K562 (cell line): Measurements from ENCODE around the gene HSD11B1L. TPM values are rescaled to one million over a fixed set of nuclear protein-coding genes. Genes with fewer than 3 reads are reported as not detected.

Source experiments
- CCAR2 ChIP-seq: fragments of 200-400 bp; formaldehyde crosslinking; IDR thresholded peaks from 2 replicates; pipeline ENCODE4 v1.6.1; 2017; ENCODE audit warnings: mild to moderate bottlenecking, low read depth, low read length
- CSDE1 ChIP-seq, 2 experiments: fragments of 450-650 bp; IDR thresholded peaks; 2 replicates each; pipeline ENCODE4 v1.6.1; 2016; ENCODE audit warnings: mild to moderate bottlenecking in 1 of 2
- ESRRA ChIP-seq: fragments of 450-650 bp; IDR thresholded peaks from 2 replicates; pipeline ENCODE4 v1.6.1; 2014; ENCODE audit warnings: low read depth, mild to moderate bottlenecking, moderate library complexity, borderline replicate concordance
- HMG20B ChIP-seq: fragments of 250-450 bp; sonication (Bioruptor Pico); IDR thresholded peaks from 2 replicates; pipeline ENCODE4 v1.5.0; 2021; ENCODE audit warnings: mild to moderate bottlenecking
- MAFF ChIP-seq: IDR thresholded peaks from 2 replicates; pipeline ENCODE4 v1.6.1; 2012; ENCODE audit warnings: low read length, improper control_type of control experiment
- PHF20 ChIP-seq: fragments of 450-650 bp; IDR thresholded peaks from 2 replicates; pipeline ENCODE4 v1.6.1; 2018; ENCODE audit not compliant: partially characterized antibody
- RBM25 ChIP-seq: fragments of 200-400 bp; formaldehyde crosslinking; IDR thresholded peaks from 2 replicates; pipeline ENCODE4 v1.6.1; 2018; ENCODE audit warnings: low read length, low read depth, moderate library complexity; ENCODE audit not compliant: severe bottlenecking
- SRSF9 ChIP-seq: fragments of 200-400 bp; formaldehyde crosslinking; IDR thresholded peaks from 2 replicates; pipeline ENCODE4 v1.6.1; 2017; ENCODE audit warnings: low read depth, low read length, borderline replicate concordance
- TSC22D4 ChIP-seq: fragments of 450-650 bp; IDR thresholded peaks from 2 replicates; pipeline ENCODE4 v1.6.1; 2016; ENCODE audit warnings: missing genetic modification characterization, missing biosample characterization, control low read depth
- ZBTB17 ChIP-seq: fragments of 450-650 bp; formaldehyde crosslinking; IDR thresholded peaks from 2 replicates; pipeline ENCODE4 v1.4.0; 2020; ENCODE audit warnings: mild to moderate bottlenecking
- ZNF197 ChIP-seq: fragments of 200-800 bp; sonication (Bioruptor generic); IDR thresholded peaks from 2 replicates; pipeline ENCODE4 v1.6.1; 2016; ENCODE audit warnings: low read depth, missing genetic modification characterization, missing compliant biosample characterization
- ZNF696 ChIP-seq: fragments of 250-450 bp; sonication (Bioruptor Pico); conservative IDR thresholded peaks from 2 replicates; pipeline ENCODE4 v1.4.0; 2020; ENCODE audit warnings: mild to moderate bottlenecking, moderate library complexity
- polyA plus RNA-seq, 8 experiments: library from polyadenylated mRNA; depleted of rRNA in 4 of 8; stranded (reverse) in 5 of 8; unstranded in 3 of 8; fragments of >200 nt; fragmentation: Nextera tagmentation in 2 of 8; fragmentation: Illumina TruSeq in 1 of 8; extraction: Ambion mirVana in 2 of 8; extraction: Trizol in 1 of 8; gene quantifications; 2 replicates each; pipeline versions ENCODE4 v1.2.1 to v1.2.3, GENCODE V29; 2011 to 2014; ENCODE audit warnings: inconsistent platforms in 1 of 8, missing spikeins in 1 of 8
- total RNA-seq, 7 experiments: library from RNA; depleted of rRNA in 6 of 7; stranded (reverse); fragments of >200 nt in 6 of 7; fragmentation: Illumina TruSeq in 2 of 7; extraction: Trizol in 2 of 7; gene quantifications; 2 replicates each; pipeline versions ENCODE4 v1.2.1 to v1.2.3, GENCODE V29; 2011 to 2021; ENCODE audit warnings: low replicate concordance in 1 of 7
- TF ChIP-seq, protein P1 (sequence below), 2 experiments: fragments of 450-650 bp; formaldehyde crosslinking in 1 of 2; IDR thresholded peaks; 2 replicates each; pipeline versions ENCODE4 v1.4.0 to v1.6.1; 2014 to 2020; ENCODE audit warnings: mild to moderate bottlenecking in 2 of 2, borderline replicate concordance in 1 of 2, low read depth in 1 of 2
- TF ChIP-seq, protein P2 (sequence below): fragments of 450-650 bp; IDR thresholded peaks from 2 replicates; pipeline ENCODE4 v1.6.1; 2016; ENCODE audit warnings: antibody characterized with exemption
- TF ChIP-seq, protein P3 (sequence below): IDR thresholded peaks from 2 replicates; pipeline ENCODE4 v1.6.1; 2011; ENCODE audit warnings: borderline replicate concordance, low read depth, mild to moderate bottlenecking, moderate library complexity, low read length; ENCODE audit not compliant: insufficient read depth, poor library complexity, severe bottlenecking

The HSD11B1L gene
- total and polyA plus RNA-seq, 9 of the 15 experiments (the other 6 are each of a cell fraction or from before 2014, with no cell fraction given) = 0.31 to 7.7 (median 2.3) TPM

DNA sequence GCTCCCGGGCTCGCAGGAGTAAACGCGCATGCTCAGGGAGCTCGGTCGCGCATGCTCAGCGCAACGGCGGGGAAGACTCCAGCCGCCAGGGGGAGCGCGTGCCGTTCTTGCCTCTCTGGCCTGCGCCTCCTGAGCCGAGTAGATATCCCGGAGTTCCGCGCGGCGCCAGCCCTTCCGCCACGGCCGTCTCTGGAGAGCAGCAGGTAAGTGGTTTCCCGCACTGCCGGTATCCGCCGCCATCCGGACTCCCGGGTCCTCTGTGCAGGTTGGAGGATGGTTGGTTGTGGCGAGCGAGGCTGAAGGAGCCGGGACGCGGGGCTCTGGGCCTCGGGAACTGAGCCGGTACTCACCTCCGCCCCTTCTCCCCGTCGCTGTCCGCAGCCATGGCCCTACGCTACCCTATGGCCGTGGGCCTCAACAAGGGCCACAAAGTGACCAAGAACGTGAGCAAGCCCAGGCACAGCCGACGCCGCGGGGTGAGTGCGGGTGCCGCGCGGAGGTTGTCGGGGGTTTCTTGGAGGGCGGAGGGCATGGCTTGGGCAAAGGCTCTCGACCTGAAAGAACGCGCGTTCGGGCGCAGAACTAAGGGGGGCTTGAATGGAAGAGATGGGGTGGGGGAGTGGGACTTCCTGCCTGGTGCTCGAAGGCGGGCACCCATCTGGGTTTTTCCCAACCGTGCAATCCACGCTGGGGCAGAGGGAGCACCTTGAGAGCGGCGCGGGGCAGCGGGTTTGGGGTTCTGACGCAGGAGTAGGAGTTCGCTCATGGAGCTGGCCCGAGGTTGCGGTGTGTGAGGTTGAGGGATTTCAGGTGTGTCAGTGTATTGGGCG, 9.5 kb downstream of the HSD11B1L start, which contains the start of gene RPL36 (continued):
- TF ChIP-seq, protein P1, sequence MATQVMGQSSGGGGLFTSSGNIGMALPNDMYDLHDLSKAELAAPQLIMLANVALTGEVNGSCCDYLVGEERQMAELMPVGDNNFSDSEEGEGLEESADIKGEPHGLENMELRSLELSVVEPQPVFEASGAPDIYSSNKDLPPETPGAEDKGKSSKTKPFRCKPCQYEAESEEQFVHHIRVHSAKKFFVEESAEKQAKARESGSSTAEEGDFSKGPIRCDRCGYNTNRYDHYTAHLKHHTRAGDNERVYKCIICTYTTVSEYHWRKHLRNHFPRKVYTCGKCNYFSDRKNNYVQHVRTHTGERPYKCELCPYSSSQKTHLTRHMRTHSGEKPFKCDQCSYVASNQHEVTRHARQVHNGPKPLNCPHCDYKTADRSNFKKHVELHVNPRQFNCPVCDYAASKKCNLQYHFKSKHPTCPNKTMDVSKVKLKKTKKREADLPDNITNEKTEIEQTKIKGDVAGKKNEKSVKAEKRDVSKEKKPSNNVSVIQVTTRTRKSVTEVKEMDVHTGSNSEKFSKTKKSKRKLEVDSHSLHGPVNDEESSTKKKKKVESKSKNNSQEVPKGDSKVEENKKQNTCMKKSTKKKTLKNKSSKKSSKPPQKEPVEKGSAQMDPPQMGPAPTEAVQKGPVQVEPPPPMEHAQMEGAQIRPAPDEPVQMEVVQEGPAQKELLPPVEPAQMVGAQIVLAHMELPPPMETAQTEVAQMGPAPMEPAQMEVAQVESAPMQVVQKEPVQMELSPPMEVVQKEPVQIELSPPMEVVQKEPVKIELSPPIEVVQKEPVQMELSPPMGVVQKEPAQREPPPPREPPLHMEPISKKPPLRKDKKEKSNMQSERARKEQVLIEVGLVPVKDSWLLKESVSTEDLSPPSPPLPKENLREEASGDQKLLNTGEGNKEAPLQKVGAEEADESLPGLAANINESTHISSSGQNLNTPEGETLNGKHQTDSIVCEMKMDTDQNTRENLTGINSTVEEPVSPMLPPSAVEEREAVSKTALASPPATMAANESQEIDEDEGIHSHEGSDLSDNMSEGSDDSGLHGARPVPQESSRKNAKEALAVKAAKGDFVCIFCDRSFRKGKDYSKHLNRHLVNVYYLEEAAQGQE (IDR thresholded peaks at IDR 0.05; ENCODE audit: borderline replicate concordance) = no peak; the same call in 1 of the 2 replicates
- TF ChIP-seq, protein P1 (CRISPR knock-in tag; IDR thresholded peaks at IDR 0.05; ENCODE audit: low read depth) = peak; percentile 80
- TF ChIP-seq CCAR2 (no peak), CSDE1 (IDR thresholded peaks at IDR 0.05) (no peak), ZBTB17 (CRISPR knock-in tag) (peak; percentile 68), ZNF696 (CRISPR knock-in tag) (no peak), HMG20B (CRISPR knock-in tag) (no peak), SRSF9 (no peak), RBM25 (no peak), MAFF (no peak), ZNF197 (no peak), ESRRA (peak; percentile 49; the same call in 1 of the 2 replicates), TSC22D4 (tag) (no peak), PHF20 (peak; percentile 83)
- TF ChIP-seq, protein P2, sequence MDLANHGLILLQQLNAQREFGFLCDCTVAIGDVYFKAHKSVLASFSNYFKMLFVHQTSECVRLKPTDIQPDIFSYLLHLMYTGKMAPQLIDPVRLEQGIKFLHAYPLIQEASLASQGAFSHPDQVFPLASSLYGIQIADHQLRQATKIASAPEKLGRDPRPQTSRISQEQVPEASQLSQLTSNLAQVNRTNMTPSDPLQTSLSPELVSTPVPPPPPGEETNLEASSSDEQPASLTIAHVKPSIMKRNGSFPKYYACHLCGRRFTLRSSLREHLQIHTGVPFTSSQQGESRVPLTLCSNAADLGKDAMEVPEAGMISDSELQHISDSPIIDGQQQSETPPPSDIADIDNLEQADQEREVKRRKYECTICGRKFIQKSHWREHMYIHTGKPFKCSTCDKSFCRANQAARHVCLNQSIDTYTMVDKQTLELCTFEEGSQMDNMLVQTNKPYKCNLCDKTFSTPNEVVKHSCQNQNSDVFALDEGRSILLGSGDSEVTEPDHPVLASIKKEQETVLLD = peak; percentile 99
- TF ChIP-seq, protein P3, sequence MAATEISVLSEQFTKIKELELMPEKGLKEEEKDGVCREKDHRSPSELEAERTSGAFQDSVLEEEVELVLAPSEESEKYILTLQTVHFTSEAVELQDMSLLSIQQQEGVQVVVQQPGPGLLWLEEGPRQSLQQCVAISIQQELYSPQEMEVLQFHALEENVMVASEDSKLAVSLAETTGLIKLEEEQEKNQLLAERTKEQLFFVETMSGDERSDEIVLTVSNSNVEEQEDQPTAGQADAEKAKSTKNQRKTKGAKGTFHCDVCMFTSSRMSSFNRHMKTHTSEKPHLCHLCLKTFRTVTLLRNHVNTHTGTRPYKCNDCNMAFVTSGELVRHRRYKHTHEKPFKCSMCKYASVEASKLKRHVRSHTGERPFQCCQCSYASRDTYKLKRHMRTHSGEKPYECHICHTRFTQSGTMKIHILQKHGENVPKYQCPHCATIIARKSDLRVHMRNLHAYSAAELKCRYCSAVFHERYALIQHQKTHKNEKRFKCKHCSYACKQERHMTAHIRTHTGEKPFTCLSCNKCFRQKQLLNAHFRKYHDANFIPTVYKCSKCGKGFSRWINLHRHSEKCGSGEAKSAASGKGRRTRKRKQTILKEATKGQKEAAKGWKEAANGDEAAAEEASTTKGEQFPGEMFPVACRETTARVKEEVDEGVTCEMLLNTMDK = peak; percentile 97
